HG03095 (cell line): ENCODE data around the gene OR5J2.
"Not testable (repeated sequence)": the region's sequence is repeated elsewhere in the genome, so short reads cannot be mapped to it uniquely, and the experiment has no call there.

Experiments
- ATAC-seq: cut with Tn5 transposase; IDR thresholded peaks from one replicate; pipeline ENCODE4 v1.9.1; 2021; ENCODE audit warnings: moderate library complexity; ENCODE audit not compliant: unreplicated experiment

The OR5J2 gene

DNA sequence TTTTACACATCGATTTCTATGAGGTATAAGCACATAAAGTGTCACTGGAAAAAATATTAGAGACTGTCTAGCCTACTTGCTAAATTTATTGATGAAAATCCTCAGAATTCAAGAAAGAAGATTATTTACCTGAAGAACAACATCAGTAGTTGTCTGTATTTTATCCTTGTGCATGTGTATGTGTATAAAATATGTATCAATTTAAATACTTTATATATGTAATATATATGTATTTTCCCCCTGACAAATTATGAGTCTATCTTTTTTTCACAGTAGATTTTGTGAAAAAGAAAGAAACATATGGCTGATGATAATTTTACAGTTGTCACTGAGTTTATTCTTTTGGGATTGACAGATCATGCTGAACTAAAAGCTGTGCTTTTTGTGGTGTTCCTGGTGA lies at the start of gene OR5J2:
Gene OR5J2 (plus strand): TSS at position 301 of the 400 bp plus-strand sequence. CDS start 0 bp downstream, at position 301.
- ATAC-seq: no peak

DNA sequence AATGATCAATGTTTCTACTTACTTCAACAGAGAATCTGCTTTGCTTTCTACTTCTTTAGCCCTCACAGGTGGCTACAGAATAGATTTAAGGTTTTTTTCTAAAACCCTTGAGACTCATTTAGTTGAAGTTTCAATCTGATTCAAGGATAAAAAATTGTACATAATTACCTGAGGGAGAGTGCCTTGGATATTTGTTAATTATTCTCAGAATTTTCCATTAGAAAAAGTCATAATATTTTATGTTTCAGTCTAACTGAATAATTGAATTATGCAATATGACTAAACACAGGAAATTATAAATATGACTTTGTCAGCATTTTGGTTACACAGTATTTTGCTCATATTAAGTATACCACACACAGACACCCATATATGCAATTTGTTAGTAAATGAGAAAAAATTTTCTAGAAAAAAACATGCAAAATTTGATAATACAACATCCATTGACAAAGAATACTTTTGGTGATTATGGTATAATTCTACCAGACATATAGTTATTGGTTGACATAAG lies 36.2 kb upstream of the OR5J2 start, which contains the start of gene OR8J3:
Gene OR8J3 (minus strand): TSS at position 51 of the 511 bp plus-strand sequence. CDS start 2,483 bp downstream, outside the sequence.
- ATAC-seq: no peak

DNA sequence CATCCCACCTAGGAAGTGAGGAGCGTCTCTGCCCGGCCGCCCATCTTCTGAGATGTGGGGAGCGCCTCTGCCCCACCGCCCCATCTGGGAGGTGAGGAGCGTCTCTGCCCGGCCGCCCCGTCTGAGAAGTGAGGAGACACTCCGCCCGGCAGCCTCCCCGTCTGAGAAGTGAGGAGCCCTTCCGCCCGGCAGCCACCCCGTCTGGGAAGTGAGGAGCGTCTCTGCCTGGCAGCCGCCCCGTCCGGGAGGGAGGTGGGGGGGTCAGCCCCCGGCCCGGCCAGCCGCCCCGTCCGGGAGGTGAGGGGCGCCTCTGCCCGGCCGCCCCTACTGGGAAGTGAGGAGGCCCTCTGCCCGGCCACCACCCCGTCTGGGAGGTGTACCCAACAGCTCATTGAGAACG lies 32.7 kb upstream of the OR5J2 start:
- not testable (repeated sequence) for ATAC-seq

DNA sequence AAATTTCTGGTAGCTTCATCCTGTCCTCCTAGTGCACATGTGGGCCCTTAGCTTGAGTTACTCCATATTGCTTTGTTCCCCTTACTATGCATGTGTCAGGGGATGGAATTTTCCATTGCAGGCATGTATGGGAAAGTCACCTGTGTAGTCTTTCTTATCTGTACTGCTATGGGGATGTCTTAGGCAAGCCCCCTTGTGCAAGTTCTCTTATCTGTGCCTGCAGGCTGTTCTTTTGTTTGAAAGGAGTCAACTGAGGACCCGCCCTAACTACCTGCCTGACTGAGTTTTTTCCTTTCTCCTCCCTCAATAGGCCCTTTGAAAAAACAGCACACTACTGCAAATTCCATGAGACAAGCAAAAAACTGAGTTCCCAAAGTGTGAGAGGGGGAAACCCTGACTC lies 25.0 kb upstream of the OR5J2 start:
- ATAC-seq: no peak

DNA sequence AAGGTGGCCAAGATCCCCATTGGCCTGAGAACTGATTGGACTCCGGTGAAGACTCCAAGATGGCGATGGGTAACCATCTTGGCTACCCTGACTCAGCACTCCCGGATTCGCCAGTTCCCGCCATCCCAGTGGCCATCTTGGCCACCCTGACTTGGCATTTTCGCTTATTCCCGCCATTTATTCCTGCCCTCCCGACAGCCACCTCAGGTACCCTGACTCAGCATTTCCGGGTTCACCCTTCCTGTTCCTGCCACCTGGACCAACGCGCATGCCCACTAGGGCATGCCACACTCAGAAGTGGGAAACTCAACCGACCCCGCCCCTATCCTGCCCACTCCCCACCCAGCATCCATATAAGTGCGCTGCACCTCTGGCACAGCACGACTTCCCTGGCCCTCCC lies 24.1 kb upstream of the OR5J2 start:
- no peak for ATAC-seq

DNA sequence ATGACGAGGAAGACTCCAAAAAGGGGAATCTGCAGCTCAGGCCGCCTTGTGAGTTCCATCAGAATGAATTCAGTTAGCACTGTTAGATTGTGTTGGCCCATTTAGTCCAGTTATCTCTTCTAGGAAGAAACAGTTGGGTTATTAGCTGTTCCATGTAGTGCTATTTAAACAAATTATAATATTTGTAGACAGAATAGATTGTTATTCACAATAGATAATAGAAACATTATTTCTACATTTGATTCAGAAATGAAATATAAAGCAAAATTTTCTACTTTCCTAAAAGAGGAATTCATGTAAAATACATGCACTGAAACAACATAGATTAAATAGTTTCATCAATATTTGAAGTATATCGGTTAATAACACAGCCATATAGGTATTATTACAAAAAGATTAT lies 16.2 kb upstream of the OR5J2 start, which contains the start of gene OR8K5:
Gene OR8K5 (minus strand): TSS at position 101 of the 400 bp plus-strand sequence. CDS start 0 bp downstream, at position 101.
- ATAC-seq: no peak

DNA sequence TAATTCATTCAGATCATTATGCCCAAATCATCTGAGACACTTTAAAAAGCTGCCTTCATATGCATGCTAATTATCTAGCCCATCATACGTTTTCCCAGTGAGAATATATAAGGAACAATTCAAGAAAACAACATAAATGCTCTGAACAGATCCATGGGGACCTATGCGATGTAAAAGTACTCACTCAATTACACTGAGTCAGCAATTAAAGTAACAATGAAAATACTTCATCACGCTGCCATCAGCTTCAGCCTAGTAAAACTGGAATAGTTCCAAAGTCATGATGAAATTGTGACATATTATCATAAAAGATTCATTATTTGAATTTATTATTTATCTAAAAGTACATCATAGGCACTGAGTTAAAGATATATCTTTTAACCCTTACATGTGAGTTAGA lies 12.6 kb upstream of the OR5J2 start:
- no peak for ATAC-seq

DNA sequence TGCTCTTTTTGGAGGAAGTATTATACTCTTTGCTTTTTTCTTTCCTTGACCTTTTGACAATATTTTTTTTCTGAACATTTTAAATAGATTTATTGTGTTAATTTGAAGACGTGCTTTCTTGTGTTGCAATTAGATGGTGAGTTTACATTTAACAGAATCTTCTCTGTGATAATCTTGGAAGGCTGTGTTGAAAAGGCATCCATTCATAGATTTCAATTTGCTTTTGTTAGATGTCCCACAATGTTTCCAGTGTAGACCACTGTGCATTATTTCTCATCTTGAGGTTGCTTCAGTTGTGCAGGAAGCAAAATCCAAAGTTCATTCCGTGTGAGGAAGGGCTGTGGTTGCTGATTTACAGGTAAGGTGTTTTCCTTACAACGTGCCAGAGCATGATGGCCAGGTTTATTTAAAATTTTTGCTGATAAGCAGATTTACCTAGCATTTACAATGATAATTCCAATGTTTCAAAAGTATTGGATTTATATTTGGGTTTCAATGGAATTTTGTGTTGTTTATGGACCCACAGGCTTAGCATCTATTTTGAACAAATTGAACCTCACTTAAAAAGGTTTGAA lies 4.1 kb upstream of the OR5J2 start:
- no peak for ATAC-seq

DNA sequence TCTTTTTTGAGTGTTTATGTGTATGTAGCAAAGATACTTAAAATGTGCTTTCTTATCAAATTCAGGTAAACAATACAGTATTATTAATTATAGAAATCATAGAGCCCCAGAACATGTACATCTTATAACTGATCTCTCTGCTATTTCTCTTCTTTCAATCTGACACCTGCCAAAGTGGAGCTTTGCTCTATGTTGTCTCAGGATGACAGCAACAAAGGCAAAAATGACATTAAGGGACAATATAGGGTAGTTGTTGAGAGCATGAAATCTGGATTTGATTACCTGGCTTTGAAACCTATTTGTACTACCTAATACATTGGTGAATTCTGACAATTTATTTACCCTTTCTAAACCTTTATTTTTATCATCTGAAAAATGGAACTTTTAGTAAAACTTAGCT lies 7.0 kb downstream of the OR5J2 start:
- no peak for ATAC-seq

DNA sequence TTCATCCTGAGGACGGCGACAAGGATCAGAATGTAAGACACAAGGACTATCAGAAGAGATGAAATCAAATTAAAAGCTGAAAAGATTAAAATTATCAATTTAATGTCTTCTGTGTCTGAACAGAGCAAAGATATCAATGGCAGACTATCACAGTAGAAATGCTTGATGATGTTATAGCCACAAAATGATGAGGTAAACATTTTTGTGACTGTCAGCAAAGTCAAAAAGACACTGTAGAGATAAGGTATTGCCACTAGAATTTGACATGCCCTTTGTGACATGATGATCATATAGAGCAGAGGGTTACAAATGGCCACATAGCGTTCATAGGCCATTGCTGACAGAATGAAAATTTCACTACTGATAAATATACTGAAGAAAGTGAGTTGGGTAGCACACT lies 12.2 kb downstream of the OR5J2 start:
- no peak for ATAC-seq

DNA sequence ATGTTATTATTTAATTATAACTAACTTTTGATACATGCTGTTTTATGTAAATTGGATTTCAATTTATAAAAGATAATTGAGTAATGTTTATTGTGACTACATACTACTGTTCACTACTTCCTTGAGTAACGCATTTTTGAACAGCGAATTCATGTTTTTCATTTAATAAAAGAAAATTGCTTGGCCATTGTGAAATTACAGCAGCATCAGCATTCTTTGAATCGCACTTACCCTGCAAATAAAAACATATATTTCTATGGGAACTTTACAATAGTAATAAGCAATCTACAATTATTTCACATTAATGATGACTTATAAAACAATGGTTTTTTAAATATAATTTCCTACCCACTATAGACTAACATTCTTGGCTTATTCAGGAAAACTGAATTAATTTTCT lies 20.3 kb downstream of the OR5J2 start:
- ATAC-seq: no peak

DNA sequence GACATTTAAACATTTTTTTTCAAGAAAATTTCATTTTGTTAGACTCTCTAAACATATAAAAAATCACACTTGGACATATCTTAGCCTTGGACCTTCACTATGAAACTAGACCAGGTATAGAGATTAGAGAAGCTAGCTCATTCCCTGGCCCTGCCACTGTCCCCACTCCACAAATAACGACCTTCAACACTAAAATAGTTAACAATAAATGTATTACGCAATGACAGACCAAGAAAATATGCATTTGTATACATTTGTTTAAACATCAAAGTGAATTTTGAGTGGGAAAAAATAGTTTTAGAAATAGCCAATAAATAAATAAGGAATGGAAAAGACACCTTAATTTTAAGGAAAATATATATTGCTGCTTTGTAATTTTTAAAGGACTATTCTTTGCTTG lies 20.9 kb downstream of the OR5J2 start:
- no peak for ATAC-seq

DNA sequence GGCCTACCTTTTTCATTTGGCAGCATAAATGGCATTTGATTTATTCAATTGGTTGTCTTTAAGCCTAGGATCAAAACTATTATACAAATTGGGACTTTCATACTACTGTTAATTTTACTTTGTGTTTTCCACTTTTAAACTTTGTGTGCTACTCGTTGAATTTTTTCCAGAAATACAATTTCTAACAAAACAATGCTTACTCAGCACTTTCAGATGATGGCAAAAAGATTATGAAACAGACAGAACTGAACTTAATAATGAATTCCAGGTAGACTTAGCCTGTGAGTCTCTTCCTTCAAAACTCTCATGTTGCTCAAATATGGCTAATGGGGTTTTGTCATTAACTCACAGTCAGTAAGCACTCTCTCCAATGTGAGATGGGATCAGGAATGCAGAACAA lies 31.4 kb downstream of the OR5J2 start:
- no peak for ATAC-seq

DNA sequence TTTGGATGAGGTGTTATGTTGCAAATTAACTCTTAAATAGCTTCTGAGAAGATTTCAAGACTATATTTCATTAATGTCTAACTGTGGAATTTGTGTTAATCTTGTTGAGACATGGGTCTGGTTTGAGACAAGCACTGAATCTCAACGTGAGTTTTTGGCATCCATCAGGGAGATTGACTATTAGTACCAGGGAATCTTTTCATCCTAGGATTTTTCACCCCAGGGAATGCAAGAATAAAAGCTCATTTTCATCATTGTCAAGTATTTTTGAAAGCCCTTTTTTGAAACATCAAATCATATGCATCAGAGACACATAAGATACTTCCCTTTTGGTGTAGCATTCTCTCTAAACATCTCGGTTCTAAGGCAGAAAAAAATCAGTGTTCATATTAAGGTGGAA lies 38.1 kb downstream of the OR5J2 start:
- ATAC-seq: no peak

DNA sequence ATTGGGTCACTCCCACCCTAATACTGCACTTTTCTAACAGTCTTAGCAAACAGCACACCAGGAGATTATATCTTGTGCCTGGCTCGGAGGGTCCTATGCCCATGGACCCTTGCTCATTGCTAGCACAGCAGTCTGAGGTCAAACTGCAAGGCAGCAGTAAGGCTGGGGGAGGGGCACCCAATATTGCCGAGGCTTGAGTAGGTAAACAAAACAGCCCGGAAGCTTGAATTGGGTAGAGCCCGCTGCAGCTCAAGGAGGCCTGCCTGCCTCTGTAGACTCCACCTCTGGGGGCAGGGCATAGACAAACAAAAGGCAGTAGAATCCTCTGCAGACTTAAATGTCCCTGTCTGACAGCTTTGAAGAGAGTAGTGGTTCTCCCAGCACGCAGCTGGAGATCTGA lies 43.3 kb downstream of the OR5J2 start:
- not testable (repeated sequence) for ATAC-seq
